Gastrocnemius medialis (tissue), 4 donors: ENCODE data around the gene DENND1A.

Experiments used
- POLR2A ChIP-seq, 2 donors: fragments of 450-650 bp; IDR thresholded peaks; one replicate each; pipeline ENCODE4 v1.6.1; 2017; ENCODE audit warnings: antibody characterized with exemption in 2 of 2, mild to moderate bottlenecking in 2 of 2, moderate library complexity in 2 of 2
- TF ChIP-seq, protein P1 (sequence below), 5 experiments: fragments of 450-650 bp in 3 of 5; fragments of 200-600 bp in 2 of 5; sonication (generic) in 2 of 5; IDR thresholded peaks in 4 of 5; conservative IDR thresholded peaks in 1 of 5; 1 replicate in 4 of 5; 2 replicates in 1 of 5; pipeline ENCODE4 v1.5.1; 2016 to 2019; ENCODE audit warnings: antibody characterized with exemption in 5 of 5, mild to moderate bottlenecking in 3 of 5, moderate library complexity in 3 of 5

DNA sequence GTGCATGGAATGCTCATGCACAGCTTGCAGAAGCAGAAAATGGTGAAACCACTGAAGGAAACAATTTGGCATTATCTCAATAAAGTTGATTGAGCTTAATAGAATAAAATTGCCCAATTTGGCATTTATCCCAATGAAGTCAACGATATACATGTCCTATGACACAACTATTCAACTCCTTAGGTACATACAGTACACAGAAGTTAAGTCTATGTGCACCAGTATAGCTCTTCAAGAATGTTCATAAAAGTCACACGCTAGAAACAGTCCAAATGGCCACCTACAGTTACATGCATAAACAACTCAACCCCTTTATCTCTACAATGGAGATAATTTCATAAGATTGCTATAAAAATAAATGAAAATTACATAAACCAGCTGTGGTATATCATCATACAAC, 184.5 kb downstream of the DENND1A start:
- TF ChIP-seq, protein P1, sequence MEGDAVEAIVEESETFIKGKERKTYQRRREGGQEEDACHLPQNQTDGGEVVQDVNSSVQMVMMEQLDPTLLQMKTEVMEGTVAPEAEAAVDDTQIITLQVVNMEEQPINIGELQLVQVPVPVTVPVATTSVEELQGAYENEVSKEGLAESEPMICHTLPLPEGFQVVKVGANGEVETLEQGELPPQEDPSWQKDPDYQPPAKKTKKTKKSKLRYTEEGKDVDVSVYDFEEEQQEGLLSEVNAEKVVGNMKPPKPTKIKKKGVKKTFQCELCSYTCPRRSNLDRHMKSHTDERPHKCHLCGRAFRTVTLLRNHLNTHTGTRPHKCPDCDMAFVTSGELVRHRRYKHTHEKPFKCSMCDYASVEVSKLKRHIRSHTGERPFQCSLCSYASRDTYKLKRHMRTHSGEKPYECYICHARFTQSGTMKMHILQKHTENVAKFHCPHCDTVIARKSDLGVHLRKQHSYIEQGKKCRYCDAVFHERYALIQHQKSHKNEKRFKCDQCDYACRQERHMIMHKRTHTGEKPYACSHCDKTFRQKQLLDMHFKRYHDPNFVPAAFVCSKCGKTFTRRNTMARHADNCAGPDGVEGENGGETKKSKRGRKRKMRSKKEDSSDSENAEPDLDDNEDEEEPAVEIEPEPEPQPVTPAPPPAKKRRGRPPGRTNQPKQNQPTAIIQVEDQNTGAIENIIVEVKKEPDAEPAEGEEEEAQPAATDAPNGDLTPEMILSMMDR (IDR thresholded peaks at IDR 0.05 in 4 of 5, conservative IDR thresholded peaks at IDR 0.05 in 1 of 5): no peak
- TF ChIP-seq POLR2A (IDR thresholded peaks at IDR 0.05): no peak
